Cardiac fibroblast (primary cell): ENCODE results near the gene CRACR2A.

ENCODE experiments used
- DNase-seq, 2 donors: peaks; one replicate each; pipeline versions ENCODE4 v3.0.0 to v3.0.0-alpha.2; 2010; ENCODE audit warnings: low read depth in 2 of 2
- H3K4me3 ChIP-seq, 2 donors: replicated peaks in 1 of 2; 1 replicate in 1 of 2; 2 replicates in 1 of 2; pipeline ENCODE4 v1.5.1; 2011; ENCODE audit warnings: low read depth in 2 of 2, low read length in 2 of 2, mild to moderate bottlenecking in 2 of 2, moderate library complexity in 1 of 2
- CTCF ChIP-seq: IDR thresholded peaks from one replicate; pipeline ENCODE4 v1.5.1; 2011; ENCODE audit warnings: low read depth, mild to moderate bottlenecking, low read length, inconsistent platforms

CRACR2A gene

GRCh38 chr12:3596703-3597415 is 156.1 kb downstream of the CRACR2A start:
- TF ChIP-seq CTCF, result no peak
- no peak for DNase-seq
- H3K4me3 ChIP-seq, result no peak overlapping the region

GRCh38 chr12:3595721-3596120 is 157.2 kb downstream of the CRACR2A start:
- H3K4me3 ChIP-seq, result no peak overlapping the region
- no peak for DNase-seq
- no peak for TF ChIP-seq CTCF

- no peak overlapping the region for H3K4me3 ChIP-seq
Observed at GRCh38 chr12:3594966-3595365, 157.9 kb downstream of the CRACR2A start.

GRCh38 chr12:3593906-3594483 is 158.9 kb downstream of the CRACR2A start:
- no peak for TF ChIP-seq CTCF
- no peak for DNase-seq
- H3K4me3 ChIP-seq, result no peak overlapping the region

More at GRCh38 chr12:3594966-3595365, 157.9 kb downstream of the CRACR2A start:
- TF ChIP-seq CTCF, result no peak
- DNase-seq, result no peak

- no peak for DNase-seq
- no peak overlapping the region for H3K4me3 ChIP-seq
- no peak for TF ChIP-seq CTCF
Observed at GRCh38 chr12:3592856-3593625, 159.9 kb downstream of the CRACR2A start.

- no peak for TF ChIP-seq CTCF
- H3K4me3 ChIP-seq, result no peak overlapping the region
- no peak for DNase-seq
Observed at GRCh38 chr12:3589745-3590144, 163.2 kb downstream of the CRACR2A start.
